Measurements from ENCODE around the gene SULT1B1.

The SULT1B1 gene

DNA sequence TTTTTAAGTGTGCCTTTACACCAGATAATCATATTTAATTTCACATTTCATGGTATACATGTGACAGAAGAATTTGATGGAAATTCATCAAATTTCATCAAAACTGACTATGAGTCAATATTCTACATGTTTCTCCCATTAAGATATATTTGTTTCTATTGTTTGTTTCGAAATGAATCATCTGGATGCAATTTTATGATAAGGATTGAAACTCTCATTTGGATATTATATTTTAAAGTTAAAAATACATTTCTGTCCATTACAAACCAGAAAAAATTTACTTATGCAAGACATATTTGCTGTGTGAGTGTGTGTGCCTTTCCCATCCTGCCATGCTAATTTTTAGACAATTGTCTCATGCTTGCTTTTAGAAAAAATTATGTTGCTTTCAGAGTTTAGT, 52.2 kb downstream of the SULT1B1 start:
- Histone ChIP-seq H4K20me1 (ENCODE audit: low read depth, low read length) (no peaks in the 10 kb centered on the region), H3K36me3 (ENCODE audit: low read length) (no peaks in the 10 kb centered on the region)
- TF ChIP-seq, protein P1, sequence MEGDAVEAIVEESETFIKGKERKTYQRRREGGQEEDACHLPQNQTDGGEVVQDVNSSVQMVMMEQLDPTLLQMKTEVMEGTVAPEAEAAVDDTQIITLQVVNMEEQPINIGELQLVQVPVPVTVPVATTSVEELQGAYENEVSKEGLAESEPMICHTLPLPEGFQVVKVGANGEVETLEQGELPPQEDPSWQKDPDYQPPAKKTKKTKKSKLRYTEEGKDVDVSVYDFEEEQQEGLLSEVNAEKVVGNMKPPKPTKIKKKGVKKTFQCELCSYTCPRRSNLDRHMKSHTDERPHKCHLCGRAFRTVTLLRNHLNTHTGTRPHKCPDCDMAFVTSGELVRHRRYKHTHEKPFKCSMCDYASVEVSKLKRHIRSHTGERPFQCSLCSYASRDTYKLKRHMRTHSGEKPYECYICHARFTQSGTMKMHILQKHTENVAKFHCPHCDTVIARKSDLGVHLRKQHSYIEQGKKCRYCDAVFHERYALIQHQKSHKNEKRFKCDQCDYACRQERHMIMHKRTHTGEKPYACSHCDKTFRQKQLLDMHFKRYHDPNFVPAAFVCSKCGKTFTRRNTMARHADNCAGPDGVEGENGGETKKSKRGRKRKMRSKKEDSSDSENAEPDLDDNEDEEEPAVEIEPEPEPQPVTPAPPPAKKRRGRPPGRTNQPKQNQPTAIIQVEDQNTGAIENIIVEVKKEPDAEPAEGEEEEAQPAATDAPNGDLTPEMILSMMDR (IDR thresholded peaks at IDR 0.05; ENCODE audit: insufficient read depth, low read length, poor library complexity, severe bottlenecking), result no peak

DNA sequence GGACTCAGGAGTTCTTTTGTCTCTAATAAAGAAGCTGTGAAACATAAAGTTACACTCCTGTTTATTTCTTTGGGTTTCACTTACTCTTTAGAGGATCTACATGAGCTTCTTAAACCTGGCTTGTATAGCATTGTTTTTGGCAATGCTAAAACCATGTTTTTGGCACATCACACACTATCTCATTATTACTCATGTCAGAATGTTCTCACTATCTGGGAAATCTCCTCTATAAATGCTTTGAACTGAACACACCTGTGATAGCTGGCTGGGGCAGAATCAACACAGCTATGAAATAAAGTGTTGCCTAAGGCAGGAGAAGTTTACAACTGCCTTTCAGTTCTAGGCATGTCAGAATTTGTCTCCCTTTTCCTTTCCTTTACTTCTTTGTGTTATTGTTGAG, 52.6 kb downstream of the SULT1B1 start:
- no peaks in the 10 kb centered on the region for H3K9me3 ChIP-seq (ENCODE audit: insufficient read depth, low read length)
- no peaks in the 10 kb centered on the region for H4K20me1 ChIP-seq (ENCODE audit: low read depth, low read length)
- H3K4me2 ChIP-seq (ENCODE audit: low read depth, low read length, poor library complexity, severe bottlenecking), result no peak overlapping the region
- H3K4me3 ChIP-seq (ENCODE audit: insufficient read depth, low read length, poor library complexity, severe bottlenecking), result no peak overlapping the region
- H3K27me3 ChIP-seq (ENCODE audit: low read length), result no peaks in the 10 kb centered on the region
- TF ChIP-seq, protein P1 (IDR thresholded peaks at IDR 0.05; ENCODE audit: insufficient read depth, low read length, poor library complexity, severe bottlenecking), result no peak
- TF ChIP-seq EZH2phosphoT487 (conservative IDR thresholded peaks at IDR 0.05; ENCODE audit: low read length), result no peak
- H2AFZ ChIP-seq (ENCODE audit: low read depth, low read length, severe bottlenecking), result no peak overlapping the region
- H3K9me2 ChIP-seq (replicated peaks; ENCODE audit: insufficient read depth, low read length), result no peaks in the 10 kb centered on the region
- H3K27ac ChIP-seq (ENCODE audit: low read depth, low read length), result no peak overlapping the region
- H3K9ac ChIP-seq (ENCODE audit: low read length), result no peak overlapping the region
- H3K79me2 ChIP-seq (ENCODE audit: insufficient read depth, low read length), result no peaks in the 10 kb centered on the region
- H3F3A ChIP-seq (ENCODE audit: insufficient read depth), result no peaks in the 10 kb centered on the region
- H3K36me3 ChIP-seq (ENCODE audit: low read length), result no peaks in the 10 kb centered on the region

More for the DNA sequence above, 52.2 kb downstream of the SULT1B1 start:
- H3K9ac ChIP-seq (ENCODE audit: low read length), result no peak overlapping the region
- no peak overlapping the region for H2AFZ ChIP-seq (ENCODE audit: low read depth, low read length, severe bottlenecking)
- no peak overlapping the region for H3K4me3 ChIP-seq (ENCODE audit: insufficient read depth, low read length, poor library complexity, severe bottlenecking)
- no peaks in the 10 kb centered on the region for H3F3A ChIP-seq (ENCODE audit: insufficient read depth)
- no peaks in the 10 kb centered on the region for H3K9me3 ChIP-seq (ENCODE audit: insufficient read depth, low read length)
- no peak overlapping the region for H3K4me2 ChIP-seq (ENCODE audit: low read depth, low read length, poor library complexity, severe bottlenecking)
- H3K27me3 ChIP-seq (ENCODE audit: low read length), result no peaks in the 10 kb centered on the region
- H3K79me2 ChIP-seq (ENCODE audit: insufficient read depth, low read length), result no peaks in the 10 kb centered on the region
- H3K27ac ChIP-seq (ENCODE audit: low read depth, low read length), result no peak overlapping the region
- H3K9me2 ChIP-seq (replicated peaks; ENCODE audit: insufficient read depth, low read length), result no peaks in the 10 kb centered on the region

DNA sequence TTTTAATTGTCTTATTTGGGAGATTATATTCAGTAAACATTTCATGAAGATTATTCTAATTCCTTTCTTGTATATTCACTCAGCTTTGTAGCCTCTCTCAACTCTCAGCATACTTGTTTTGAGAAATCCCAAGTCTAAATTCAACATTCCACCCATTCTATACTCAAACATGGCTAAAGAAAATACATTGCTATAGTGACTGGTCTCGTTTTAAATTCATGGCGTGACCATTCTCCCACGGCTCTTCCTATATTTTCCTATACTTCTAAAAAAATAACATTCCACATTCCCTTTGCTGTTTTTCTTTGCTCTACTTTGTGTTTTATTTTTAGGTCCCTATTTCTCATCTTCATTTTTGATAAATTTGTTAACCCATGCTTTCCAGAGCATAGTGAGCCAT, 58.2 kb downstream of the SULT1B1 start:
- Histone ChIP-seq H3K79me2 (ENCODE audit: insufficient read depth, low read length) (no peaks in the 10 kb centered on the region), H3K9me3 (ENCODE audit: insufficient read depth, low read length) (no peaks in the 10 kb centered on the region), H3K4me3 (ENCODE audit: insufficient read depth, low read length, poor library complexity, severe bottlenecking) (no peak overlapping the region), H2AFZ (ENCODE audit: low read depth, low read length, severe bottlenecking) (no peak overlapping the region), H3K36me3 (ENCODE audit: low read length) (no peaks in the 10 kb centered on the region), H4K20me1 (ENCODE audit: low read depth, low read length) (no peaks in the 10 kb centered on the region), H3K4me2 (ENCODE audit: low read depth, low read length, poor library complexity, severe bottlenecking) (no peak overlapping the region), H3K9me2 (replicated peaks; ENCODE audit: insufficient read depth, low read length) (no peaks in the 10 kb centered on the region), H3K27ac (ENCODE audit: low read depth, low read length) (no peak overlapping the region), H3F3A (ENCODE audit: insufficient read depth) (no peaks in the 10 kb centered on the region), H3K9ac (ENCODE audit: low read length) (no peak overlapping the region), H3K27me3 (ENCODE audit: low read length) (no peaks in the 10 kb centered on the region)
- TF ChIP-seq, protein P1 (IDR thresholded peaks at IDR 0.05; ENCODE audit: insufficient read depth, low read length, poor library complexity, severe bottlenecking), result no peak
- no peak for TF ChIP-seq EZH2phosphoT487 (conservative IDR thresholded peaks at IDR 0.05; ENCODE audit: low read length)

DNA sequence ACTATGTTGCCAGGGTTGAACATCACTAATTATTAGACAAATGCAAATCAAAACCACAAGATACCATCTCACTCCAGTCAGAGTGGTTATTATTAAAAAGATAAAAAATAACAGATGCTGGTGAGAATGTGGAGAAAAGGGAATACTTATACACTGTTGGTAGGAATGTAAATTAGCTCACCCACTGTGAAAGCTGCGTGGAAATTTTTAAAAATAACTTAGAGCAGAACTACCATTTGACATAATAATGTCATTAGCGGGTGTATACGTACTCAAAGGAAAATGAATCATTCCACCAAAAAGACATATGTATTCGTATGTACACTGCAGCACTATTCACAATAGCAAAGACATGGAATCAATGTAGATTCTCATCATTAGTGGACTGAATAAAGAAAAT, 58.7 kb downstream of the SULT1B1 start:
- no peaks in the 10 kb centered on the region for H3K79me2 ChIP-seq (ENCODE audit: insufficient read depth, low read length)
- H3K4me3 ChIP-seq (ENCODE audit: insufficient read depth, low read length, poor library complexity, severe bottlenecking), result no peak overlapping the region
- no peak overlapping the region for H3K4me2 ChIP-seq (ENCODE audit: low read depth, low read length, poor library complexity, severe bottlenecking)
- no peak overlapping the region for H3K9ac ChIP-seq (ENCODE audit: low read length)
- H3K9me2 ChIP-seq (replicated peaks; ENCODE audit: insufficient read depth, low read length), result no peaks in the 10 kb centered on the region
- no peaks in the 10 kb centered on the region for H4K20me1 ChIP-seq (ENCODE audit: low read depth, low read length)
- H3K27me3 ChIP-seq (ENCODE audit: low read length), result no peaks in the 10 kb centered on the region
- no peaks in the 10 kb centered on the region for H3K36me3 ChIP-seq (ENCODE audit: low read length)
- no peaks in the 10 kb centered on the region for H3F3A ChIP-seq (ENCODE audit: insufficient read depth)
- no peak overlapping the region for H3K27ac ChIP-seq (ENCODE audit: low read depth, low read length)
- TF ChIP-seq, protein P1 (IDR thresholded peaks at IDR 0.05; ENCODE audit: insufficient read depth, low read length, poor library complexity, severe bottlenecking), result no peak
- no peak for TF ChIP-seq EZH2phosphoT487 (conservative IDR thresholded peaks at IDR 0.05; ENCODE audit: low read length)
- no peaks in the 10 kb centered on the region for H3K9me3 ChIP-seq (ENCODE audit: insufficient read depth, low read length)
- H2AFZ ChIP-seq (ENCODE audit: low read depth, low read length, severe bottlenecking), result no peak overlapping the region

All from SU-DHL-6 (cell line).